Suppressor macrophage (primary cell): ENCODE data around the gene TRMT10B.
"Not testable (repeated sequence)": the region's sequence is repeated elsewhere in the genome, so short reads cannot be mapped to it uniquely, and the experiment has no call there.

Experiments
- DNase-seq, 4 experiments: peaks; one replicate each; pipeline ENCODE4 v3.0.0-alpha.2; 2020 to 2022

TRMT10B gene

GRCh38 chr9:37751704-37752103, 1.9 kb upstream of the TRMT10B start:
- not testable (repeated sequence) for DNase-seq

- not testable (repeated sequence) for DNase-seq
Measured at GRCh38 chr9:37752112-37752511, 1.5 kb upstream of the TRMT10B start.

GRCh38 chr9:37752642-37753488, 740 bp upstream of the TRMT10B start:
- no peak for DNase-seq

- no peak for DNase-seq
Measured at GRCh38 chr9:37758747-37759146, 5.1 kb downstream of the TRMT10B start.

- DNase-seq, result peak in 2 of 4 experiments; percentile 28 to 54
Measured at GRCh38 chr9:37760416-37761161, 7.0 kb downstream of the TRMT10B start.

- DNase-seq, result no peak
Measured at GRCh38 chr9:37761511-37761910, 7.9 kb downstream of the TRMT10B start.

GRCh38 chr9:37765263-37765662, 11.7 kb downstream of the TRMT10B start:
- not testable (repeated sequence) for DNase-seq

- DNase-seq, result no peak
Measured at GRCh38 chr9:37769306-37769705, 15.7 kb downstream of the TRMT10B start.

- DNase-seq, result no peak
Measured at GRCh38 chr9:37769995-37770394, 16.4 kb downstream of the TRMT10B start.

GRCh38 chr9:37775216-37775919, 21.8 kb downstream of the TRMT10B start:
- DNase-seq, result no peak

GRCh38 chr9:37776328-37776727, 22.7 kb downstream of the TRMT10B start:
- DNase-seq, result no peak

- no peak for DNase-seq
Measured at GRCh38 chr9:37778534-37778933, 24.9 kb downstream of the TRMT10B start.

GRCh38 chr9:37784291-37784615, 30.6 kb downstream of the TRMT10B start:
- no peak for DNase-seq

GRCh38 chr9:37784616-37785483, 31.2 kb downstream of the TRMT10B start, which contains the start of gene EXOSC3:
Gene EXOSC3, minus strand, starts transcription at chr9:37785064. Its CDS starts 20 bp downstream, at chr9:37785044.
- peak; percentile 94 to 96 (median 96) for DNase-seq

GRCh38 chr9:37787059-37787458, 33.5 kb downstream of the TRMT10B start:
- no peak for DNase-seq

GRCh38 chr9:37788332-37788731, 34.7 kb downstream of the TRMT10B start:
- DNase-seq, result peak in 3 of 4 experiments; percentile 10 to 46 (median 36)

GRCh38 chr9:37790096-37790495, 36.5 kb downstream of the TRMT10B start:
- DNase-seq, result no peak

GRCh38 chr9:37792122-37792521, 38.5 kb downstream of the TRMT10B start:
- DNase-seq, result no peak

- DNase-seq, result peak in 1 of 4 experiments; percentile 15
Measured at GRCh38 chr9:37796232-37796631, 42.6 kb downstream of the TRMT10B start.

GRCh38 chr9:37798677-37799076, 45.1 kb downstream of the TRMT10B start:
- DNase-seq, result no peak

GRCh38 chr9:37800631-37801286, 47.2 kb downstream of the TRMT10B start, which contains the start of gene DCAF10:
Gene DCAF10, plus strand, starts transcription at chr9:37800797. Its CDS starts 70 bp downstream, at chr9:37800867.
- DNase-seq, result peak; percentile 83 to 95 (median 92)
